Hepatocyte (in vitro differentiated cells): ENCODE measurements around the gene ECE1.

Experiments used
- EZH2 ChIP-seq: fragments of 200-600 bp; sonication (generic); IDR thresholded peaks from 2 replicates; pipeline ENCODE4 v1.6.1; 2016; ENCODE audit warnings: antibody characterized with exemption, mild to moderate bottlenecking, borderline replicate concordance
- TF ChIP-seq, protein P1 (sequence below): fragments of 200-600 bp; sonication (generic); IDR thresholded peaks from 2 replicates; pipeline ENCODE4 v1.5.1; 2016; ENCODE audit warnings: antibody characterized with exemption, mild to moderate bottlenecking; ENCODE audit not compliant: poor library complexity

- TF ChIP-seq, protein P1, sequence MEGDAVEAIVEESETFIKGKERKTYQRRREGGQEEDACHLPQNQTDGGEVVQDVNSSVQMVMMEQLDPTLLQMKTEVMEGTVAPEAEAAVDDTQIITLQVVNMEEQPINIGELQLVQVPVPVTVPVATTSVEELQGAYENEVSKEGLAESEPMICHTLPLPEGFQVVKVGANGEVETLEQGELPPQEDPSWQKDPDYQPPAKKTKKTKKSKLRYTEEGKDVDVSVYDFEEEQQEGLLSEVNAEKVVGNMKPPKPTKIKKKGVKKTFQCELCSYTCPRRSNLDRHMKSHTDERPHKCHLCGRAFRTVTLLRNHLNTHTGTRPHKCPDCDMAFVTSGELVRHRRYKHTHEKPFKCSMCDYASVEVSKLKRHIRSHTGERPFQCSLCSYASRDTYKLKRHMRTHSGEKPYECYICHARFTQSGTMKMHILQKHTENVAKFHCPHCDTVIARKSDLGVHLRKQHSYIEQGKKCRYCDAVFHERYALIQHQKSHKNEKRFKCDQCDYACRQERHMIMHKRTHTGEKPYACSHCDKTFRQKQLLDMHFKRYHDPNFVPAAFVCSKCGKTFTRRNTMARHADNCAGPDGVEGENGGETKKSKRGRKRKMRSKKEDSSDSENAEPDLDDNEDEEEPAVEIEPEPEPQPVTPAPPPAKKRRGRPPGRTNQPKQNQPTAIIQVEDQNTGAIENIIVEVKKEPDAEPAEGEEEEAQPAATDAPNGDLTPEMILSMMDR, result no peak
- TF ChIP-seq EZH2, result no peak
Observed at GRCh38 chr1:21233490-21233889, 56.8 kb downstream of the ECE1 start.
